ENCODE data around the gene ARHGDIG.
"Not testable (repeated sequence)": the region's sequence is repeated elsewhere in the genome, so short reads cannot be mapped to it uniquely, and the experiment has no call there.

ARHGDIG gene

DNA sequence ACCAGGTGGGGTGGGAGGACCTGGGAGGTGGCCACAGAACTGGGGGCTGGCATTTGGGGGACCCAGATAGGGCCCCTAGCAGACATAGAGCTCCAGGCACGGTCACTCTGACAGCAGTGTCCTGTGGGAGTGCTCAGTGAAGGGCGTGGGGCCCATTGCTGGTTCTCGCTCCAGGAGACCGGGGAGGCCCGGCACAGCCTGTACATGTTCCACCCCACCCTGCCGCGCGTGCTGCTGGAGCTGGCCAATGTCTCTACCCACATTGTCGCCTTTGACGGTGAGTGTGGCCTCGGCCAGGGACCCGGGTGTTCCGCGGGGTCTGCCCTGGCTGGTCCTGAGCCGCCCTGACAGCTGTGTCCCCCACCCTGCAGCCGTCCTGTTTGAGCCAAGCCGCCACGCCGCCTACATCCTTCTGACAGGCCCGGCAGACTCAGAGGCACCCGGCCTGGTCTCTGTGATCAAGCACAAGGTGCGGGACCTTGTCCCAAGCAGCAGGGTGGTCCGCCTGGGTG lies 15.9 kb upstream of the ARHGDIG start:
- peak; percentile 48 for DNase-seq

DNA sequence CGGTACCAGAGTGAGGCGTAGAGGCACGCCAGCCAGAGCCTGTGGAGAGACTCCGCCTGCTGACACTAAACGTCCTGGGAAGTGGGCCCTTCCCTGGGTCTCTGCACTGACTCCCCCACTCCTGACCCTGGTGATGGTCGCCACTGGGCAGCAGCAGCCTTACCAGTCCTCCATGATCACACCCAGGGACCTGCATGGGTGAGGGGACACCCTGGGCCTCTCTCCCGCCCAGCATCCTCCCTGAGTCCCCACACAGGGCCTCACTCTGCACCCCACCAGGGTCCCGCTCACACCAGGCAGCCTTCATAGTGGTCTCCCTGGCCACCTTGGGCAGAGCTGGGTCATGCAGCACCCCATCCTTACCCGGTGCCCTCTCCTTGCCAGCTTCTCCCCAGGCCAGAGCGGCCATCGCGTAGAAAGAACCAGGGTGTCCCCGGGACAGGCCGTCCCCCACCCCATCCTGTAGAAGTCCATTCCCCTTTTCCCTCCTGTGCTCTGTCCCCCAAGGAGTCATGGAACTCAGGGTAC lies 15.3 kb upstream of the ARHGDIG start:
- peak; percentile 44 for DNase-seq

DNA sequence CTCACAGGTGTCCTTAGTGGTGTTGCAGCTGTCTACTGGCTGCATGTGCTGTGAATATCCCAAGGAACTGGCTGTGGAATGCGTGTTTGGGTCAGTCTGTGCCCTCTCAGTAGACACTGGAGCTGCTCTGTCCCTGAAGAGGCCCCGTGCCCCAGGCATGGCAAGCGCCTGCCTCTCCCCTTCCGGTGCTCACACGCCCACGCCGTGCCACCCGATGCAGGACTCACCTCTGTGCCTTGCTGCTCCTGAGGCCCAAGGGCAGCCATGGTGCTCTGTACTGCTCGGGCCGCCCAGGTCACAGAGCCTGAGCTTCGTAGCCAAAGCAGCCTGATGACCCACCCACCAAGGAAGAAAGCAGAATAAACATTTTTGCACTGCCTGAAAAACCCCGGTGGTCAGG lies 14.7 kb upstream of the ARHGDIG start:
- peak; percentile 47 for DNase-seq

- peak; percentile 48 for DNase-seq
Measured at GRCh38 chr16:266258-267164, 13.9 kb upstream of the ARHGDIG start.

- not testable (repeated sequence) for DNase-seq
Measured at GRCh38 chr16:267562-267961, 12.8 kb upstream of the ARHGDIG start.

GRCh38 chr16:268141-269053 lies 12.0 kb upstream of the ARHGDIG start:
- DNase-seq = peak; percentile 53

DNA sequence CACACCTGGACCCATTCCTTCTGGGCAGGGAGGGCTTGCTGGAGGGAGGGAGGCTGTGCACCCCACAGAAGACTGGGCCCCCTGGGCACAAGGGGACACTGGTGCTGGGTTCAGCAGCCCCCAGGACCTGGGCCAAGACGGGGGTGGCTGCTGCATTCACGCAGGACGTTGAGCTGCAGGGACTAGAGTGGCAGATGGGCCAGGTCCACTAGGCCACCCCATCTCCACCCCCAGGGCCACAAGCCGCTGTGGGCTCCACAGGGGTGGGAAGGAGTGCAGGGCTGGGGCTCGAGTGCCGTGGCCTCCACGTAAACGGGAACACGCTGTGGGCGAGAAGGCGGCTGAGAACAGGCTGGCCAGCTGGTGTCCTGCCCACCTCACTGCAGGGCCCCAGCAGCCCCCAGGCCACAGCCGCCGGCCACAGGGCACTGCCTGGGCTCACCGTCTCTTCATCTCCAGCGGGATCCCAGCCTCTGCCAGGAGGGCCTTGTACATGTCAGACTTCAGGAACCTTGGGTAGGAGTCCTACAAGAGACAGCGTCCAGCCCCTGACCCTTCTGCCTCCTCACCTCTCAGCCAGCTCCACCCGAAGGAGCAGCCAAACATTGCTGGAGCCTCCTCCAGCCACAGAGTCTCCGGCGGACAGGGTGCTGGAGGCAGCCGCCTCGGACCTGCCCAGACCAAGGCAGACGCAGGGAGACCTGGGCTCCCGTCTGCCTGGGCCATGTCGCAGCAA lies 11.2 kb upstream of the ARHGDIG start:
- DNase-seq = peak; percentile 52

DNA sequence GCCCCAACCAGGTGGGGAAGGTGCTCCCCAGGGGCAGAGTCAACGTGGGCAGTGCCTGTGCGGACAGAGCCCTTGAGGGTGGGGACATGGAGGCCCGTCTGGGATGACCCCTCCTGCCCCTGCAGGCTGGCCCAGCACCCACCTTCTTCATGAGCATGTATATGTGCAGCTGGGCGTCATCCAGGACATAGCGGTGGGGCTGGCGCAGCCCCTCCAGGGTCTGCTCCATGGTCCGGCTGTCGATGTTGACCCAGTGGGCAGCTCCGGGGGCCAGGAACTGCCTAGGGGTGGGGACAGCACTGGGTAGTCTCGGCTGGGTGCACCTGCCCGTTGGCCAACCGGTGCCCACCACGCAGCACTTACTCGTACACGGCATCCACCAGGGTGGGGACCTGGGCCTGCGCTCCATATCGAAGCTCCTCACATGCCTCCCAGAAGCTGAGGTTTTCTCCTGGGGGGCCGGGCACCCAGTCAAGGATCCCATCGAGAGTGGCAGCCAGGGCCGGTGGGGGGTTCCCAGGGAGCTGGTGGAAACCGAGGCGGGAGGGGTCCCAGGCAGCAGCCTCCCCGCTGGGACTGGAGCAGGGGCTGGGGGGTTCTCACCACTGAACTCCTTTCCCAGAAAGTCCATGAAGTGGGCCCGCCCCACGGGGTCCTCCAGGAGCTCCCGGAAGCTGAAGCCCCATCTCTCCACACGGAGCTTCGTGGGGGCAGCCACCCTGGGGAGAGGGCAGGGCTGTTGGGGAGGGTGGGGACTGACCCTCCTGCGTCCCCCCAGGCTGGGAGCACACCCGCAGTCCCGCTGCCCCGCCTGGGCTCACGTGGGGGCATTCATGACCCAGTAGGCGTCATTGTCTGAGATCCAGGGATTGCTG lies 9.8 kb upstream of the ARHGDIG start:
- DNase-seq = peak; percentile 43

DNA sequence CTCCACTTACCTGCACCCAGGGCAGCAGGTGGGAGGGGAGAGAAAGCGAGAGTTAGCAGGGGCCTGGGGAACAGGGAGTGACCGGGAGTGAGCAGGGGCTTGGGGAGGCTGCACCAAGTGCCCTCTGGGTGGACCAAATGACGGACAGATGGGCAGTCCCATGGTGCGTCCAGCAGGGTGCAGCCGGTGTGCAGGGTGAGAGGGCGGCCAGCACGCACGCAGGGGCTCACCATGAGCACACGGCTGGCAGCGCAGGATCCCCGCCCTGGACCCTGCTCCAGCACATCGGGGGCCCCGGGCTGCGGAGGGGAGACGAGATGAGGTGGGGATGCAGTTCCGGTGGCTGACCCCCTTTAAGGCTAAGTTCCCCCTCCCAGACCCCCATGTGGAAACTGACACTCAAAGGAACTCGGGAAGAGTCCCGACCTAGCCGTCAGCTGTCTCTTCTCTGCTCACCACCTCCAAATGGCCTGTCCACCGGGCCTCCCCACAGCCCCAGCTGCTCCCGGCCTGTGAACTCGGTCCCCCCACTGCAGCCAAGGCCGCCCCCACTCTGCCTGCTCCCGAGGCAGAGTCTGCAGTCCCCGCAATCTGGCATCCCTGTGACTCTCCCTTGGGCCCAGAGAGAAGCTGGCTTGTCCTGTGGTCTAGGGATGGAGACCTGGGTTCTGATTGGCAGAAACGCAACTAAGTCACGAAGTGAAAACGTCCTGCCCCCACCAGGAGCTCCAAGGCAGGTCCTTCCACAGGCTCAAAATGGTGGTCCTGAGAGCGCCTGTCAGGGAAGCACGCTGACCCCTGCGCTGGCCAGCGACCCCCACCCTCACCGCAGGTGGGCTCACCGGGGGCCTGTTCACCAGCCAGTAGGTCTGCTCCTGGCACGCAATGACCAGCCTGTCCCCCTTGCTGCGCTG lies 7.5 kb upstream of the ARHGDIG start:
- no peak for DNase-seq

GRCh38 chr16:273547-274421 lies 6.6 kb upstream of the ARHGDIG start:
- no peak for DNase-seq

DNA sequence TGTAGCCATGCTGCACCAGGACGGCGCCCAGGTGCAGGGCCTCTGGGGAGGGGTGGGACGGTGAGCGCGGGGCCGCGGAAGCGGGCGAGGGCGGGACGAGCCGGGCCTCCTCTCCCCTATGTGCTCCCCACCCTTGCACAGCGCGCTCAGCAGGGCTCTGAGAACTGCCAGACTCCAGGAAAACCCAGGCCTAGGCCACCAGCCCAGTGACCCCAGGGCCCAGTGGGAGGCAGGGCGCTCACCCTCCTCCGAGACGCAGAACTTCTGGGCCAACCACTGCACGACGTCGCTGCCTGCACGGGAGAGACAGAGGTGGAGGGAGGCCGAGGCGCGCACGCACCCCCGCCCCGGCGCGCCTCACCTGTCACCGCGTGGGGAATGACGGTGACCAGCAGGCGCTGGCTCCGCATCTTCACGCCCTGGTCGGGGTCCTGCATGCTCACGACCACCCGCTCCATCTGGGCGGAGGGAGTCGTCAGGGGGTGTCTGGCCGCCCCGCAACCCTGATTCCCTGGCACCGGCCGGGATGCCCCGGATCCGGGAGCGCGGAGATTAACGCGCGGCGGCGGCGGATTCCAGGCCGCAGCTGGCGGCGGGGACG lies 5.2 kb upstream of the ARHGDIG start:
- no peak for DNase-seq

- no peak for DNase-seq
Measured at GRCh38 chr16:275786-276232, 4.6 kb upstream of the ARHGDIG start, which contains the start of gene RGS11. Gene RGS11, minus strand, starts transcription at chr16:275944. Its CDS starts 33 bp downstream, at chr16:275911.

- no peak for DNase-seq
Measured at GRCh38 chr16:276426-277077, 3.8 kb upstream of the ARHGDIG start.

DNA sequence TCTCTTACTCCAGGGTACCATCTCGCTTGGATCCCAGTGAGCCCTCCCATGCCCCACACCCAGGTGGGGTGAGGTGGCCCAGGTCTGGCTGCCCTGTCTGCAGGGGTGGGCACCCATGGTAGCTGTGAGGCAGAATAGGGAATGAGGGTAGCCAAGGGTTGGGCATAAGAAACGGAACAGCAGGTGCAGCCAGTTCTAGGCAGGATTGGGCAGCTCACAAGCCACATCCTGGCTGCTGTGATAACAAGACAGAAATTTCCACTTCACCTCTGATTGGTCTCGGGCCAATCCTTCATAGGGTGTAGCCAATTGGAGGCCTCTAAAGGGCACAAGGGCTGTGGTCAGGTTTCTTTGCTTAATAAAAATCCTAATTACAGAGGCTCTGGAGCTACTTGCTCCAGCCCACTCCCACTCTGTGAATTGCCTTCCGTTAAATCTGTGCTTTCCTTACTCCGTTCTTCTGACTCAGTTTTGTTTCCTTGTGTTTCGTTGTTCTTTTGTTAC lies 1.5 kb upstream of the ARHGDIG start:
- DNase-seq = peak; percentile 70

DNA sequence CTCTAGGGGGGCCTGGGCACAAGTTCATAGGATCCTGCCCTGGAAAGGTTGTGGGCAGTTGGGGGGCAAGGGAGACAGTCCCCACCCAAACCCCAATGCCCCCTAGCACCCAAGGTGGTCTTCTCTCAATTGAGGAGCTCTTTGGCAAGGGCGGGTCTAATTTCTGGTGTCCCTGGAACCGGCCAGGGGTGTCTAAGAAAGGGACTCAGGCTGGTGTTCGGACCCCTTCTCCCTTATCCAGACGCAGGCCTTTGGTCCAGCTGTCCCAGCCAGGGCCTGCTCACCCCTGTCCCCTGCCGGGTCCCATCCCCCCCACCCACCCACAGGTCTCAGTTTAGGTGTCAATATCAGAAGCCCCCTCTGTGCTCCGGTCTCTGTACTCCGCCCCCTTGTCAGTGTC lies 860 bp upstream of the ARHGDIG start:
- no peak for DNase-seq

DNA sequence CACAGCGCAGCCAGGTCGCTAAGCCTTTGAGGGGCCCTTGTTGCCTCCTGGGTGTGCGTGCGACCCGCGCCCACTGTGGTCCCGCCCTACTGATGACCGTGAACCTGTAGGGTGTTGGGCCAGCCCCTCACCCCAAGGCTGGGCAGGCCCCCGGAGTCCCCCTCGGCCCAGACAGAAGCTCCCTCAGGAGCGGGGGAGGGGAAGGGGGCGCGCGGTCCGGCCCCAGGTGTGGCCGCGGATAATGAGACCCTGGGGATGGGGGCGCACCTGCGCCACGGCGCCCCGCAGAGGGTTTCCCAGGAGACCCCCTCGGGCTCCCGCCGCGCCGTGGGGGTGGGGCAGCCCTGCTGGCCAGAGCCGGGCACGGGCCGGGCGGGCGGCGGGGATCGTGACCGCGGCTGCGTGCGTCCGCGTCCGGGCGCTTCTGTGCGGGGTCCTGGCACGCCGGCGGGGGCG lies 358 bp upstream of the ARHGDIG start:
- no peak for DNase-seq

- no peak for DNase-seq
Measured at GRCh38 chr16:280991-281659, 734 bp downstream of the ARHGDIG start.
